Tibial artery (tissue), 4 donors: ENCODE results near the gene OR8H3.
"Not testable (repeated sequence)": the region's sequence is repeated elsewhere in the genome, so short reads cannot be mapped to it uniquely, and the experiment has no call there.

Experiments used
- DNase-seq, 2 donors: peaks; one replicate each; pipeline ENCODE4 v3.0.0-alpha.2; 2019
- H3K27ac ChIP-seq, 2 donors: fragments of 200-600 bp; sonication (generic) in 1 of 2; 1 replicate in 1 of 2; 2 replicates in 1 of 2; pipeline ENCODE4 v1.5.1; 2018 to 2019; ENCODE audit warnings: mild to moderate bottlenecking in 1 of 2
- H3K27me3 ChIP-seq, 2 donors: fragments of 200-600 bp; sonication (generic) in 1 of 2; one replicate each; pipeline versions ENCODE4 v1.5.1 to v1.6.0; 2016 to 2019
- H3K36me3 ChIP-seq, 3 donors: fragments of 200-600 bp; sonication (generic) in 2 of 3; one replicate each; pipeline ENCODE4 v1.5.1; 2016 to 2019; ENCODE audit warnings: mild to moderate bottlenecking in 2 of 3
- H3K4me1 ChIP-seq, 4 donors: fragments of 200-600 bp; sonication (generic) in 2 of 4; 1 replicate in 3 of 4; 2 replicates in 1 of 4; pipeline ENCODE4 v1.5.1; 2016 to 2019
- H3K4me3 ChIP-seq, 2 donors: fragments of 200-600 bp; sonication (generic) in 1 of 2; 1 replicate in 1 of 2; 2 replicates in 1 of 2; pipeline ENCODE4 v1.5.1; 2018 to 2019; ENCODE audit warnings: mild to moderate bottlenecking in 2 of 2
- H3K9me3 ChIP-seq, 3 donors: fragments of 200-600 bp; sonication (generic) in 1 of 3; one replicate each; pipeline ENCODE4 v1.5.1; 2016 to 2019
- intact Hi-C: fragments of 100-400 bp; cut with DNase I; formaldehyde crosslinking; loops from one replicate; pipeline ENCODE4 v1.15.0; 2023; ENCODE audit warnings: low total_unique reads
- TF ChIP-seq, protein P1 (sequence below), 2 experiments: fragments of 200-600 bp in 1 of 2; fragments of 450-650 bp in 1 of 2; IDR thresholded peaks; one replicate each; pipeline ENCODE4 v1.5.1; 2017 to 2019; ENCODE audit warnings: antibody characterized with exemption in 2 of 2, mild to moderate bottlenecking in 1 of 2, moderate library complexity in 1 of 2

The OR8H3 gene, protein sequence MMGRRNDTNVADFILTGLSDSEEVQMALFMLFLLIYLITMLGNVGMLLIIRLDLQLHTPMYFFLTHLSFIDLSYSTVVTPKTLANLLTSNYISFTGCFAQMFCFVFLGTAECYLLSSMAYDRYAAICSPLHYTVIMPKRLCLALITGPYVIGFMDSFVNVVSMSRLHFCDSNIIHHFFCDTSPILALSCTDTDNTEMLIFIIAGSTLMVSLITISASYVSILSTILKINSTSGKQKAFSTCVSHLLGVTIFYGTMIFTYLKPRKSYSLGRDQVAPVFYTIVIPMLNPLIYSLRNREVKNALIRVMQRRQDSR

DNA sequence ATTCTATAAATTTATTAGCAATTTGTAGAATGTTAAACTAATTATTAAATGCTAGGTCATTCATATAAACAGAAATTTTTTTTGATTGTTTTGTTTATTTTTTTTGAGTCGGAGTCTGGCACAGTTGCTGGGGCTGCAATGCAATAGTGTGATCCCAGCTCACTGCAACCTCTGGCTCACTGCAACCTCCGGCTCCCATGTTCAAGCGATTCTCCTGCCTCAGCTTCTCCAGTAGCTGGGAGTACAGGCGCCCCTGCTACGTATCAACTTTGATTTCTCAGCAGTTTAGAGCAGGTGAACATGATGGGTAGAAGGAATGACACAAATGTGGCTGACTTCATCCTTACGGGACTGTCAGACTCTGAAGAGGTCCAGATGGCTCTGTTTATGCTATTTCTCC lies at the start of gene OR8H3:
TSS of gene OR8H3 (plus strand) at position 301 of the 400 bp plus-strand sequence. CDS start at position 301, 0 bp downstream.
- Histone ChIP-seq H3K27me3 (no peaks in the 10 kb centered on the region), H3K4me3 (no peak within 1 kb of the TSS), H3K4me1 (no peaks in the 10 kb centered on the region), H3K27ac (no peak within 1 kb of the TSS), H3K36me3 (no peaks in the 10 kb centered on the region), H3K9me3 (no peaks in the 10 kb centered on the region)
- TF ChIP-seq, protein P1, sequence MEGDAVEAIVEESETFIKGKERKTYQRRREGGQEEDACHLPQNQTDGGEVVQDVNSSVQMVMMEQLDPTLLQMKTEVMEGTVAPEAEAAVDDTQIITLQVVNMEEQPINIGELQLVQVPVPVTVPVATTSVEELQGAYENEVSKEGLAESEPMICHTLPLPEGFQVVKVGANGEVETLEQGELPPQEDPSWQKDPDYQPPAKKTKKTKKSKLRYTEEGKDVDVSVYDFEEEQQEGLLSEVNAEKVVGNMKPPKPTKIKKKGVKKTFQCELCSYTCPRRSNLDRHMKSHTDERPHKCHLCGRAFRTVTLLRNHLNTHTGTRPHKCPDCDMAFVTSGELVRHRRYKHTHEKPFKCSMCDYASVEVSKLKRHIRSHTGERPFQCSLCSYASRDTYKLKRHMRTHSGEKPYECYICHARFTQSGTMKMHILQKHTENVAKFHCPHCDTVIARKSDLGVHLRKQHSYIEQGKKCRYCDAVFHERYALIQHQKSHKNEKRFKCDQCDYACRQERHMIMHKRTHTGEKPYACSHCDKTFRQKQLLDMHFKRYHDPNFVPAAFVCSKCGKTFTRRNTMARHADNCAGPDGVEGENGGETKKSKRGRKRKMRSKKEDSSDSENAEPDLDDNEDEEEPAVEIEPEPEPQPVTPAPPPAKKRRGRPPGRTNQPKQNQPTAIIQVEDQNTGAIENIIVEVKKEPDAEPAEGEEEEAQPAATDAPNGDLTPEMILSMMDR (IDR thresholded peaks at IDR 0.05), result no peak
- no peak for DNase-seq
- intact Hi-C loops, result no loop called here

DNA sequence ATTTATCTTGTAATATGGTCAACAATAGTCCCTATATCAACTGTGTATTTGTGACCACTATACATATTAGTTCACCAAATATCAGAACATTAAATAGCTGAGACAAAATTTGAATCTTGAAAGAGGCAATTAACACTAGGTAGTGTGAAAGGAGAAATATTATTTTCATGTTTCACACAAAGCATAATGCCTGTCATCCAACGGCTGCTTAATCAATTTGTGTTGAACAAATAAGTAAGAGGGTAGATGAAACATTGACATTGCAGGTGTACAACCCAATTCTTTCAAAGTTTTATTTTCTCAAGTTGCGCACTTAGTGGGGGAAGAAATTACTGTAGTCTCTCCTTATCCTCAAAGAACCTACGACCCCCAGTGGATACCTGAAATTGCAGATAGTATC lies 32.5 kb upstream of the OR8H3 start:
- DNase-seq, result no peak
- H3K27me3 ChIP-seq, result no peaks in the 10 kb centered on the region
- H3K9me3 ChIP-seq, result no peaks in the 10 kb centered on the region
- no peaks in the 10 kb centered on the region for H3K4me1 ChIP-seq
- TF ChIP-seq, protein P1 (IDR thresholded peaks at IDR 0.05), result no peak
- H3K36me3 ChIP-seq, result no peaks in the 10 kb centered on the region
- intact Hi-C loops, result no loop called here
- H3K4me3 ChIP-seq, result no peak overlapping the region
- no peak overlapping the region for H3K27ac ChIP-seq

DNA sequence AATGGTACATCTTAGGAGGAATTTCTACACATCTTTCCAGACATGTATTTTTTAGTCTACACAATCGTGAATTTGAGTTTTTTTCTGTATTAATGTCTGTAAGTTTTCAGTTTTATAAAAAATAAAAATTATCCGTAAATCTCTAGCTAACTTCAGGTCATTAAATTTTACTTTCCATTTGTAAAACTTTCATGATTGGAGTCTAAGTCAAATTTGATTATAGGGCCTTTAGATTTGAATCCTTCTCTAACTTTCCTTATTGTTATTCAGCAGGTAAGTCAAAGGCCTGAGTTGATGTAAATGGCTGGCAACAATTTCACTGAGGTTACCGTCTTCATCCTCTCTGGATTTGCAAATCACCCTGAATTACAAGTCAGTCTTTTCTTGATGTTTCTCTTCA lies 29.2 kb upstream of the OR8H3 start, which contains the start of gene OR8I2:
TSS of gene OR8I2 (plus strand) at position 301 of the 400 bp plus-strand sequence. CDS start at position 301, 0 bp downstream.
- DNase-seq, result no peak
- intact Hi-C loops, result no loop called here
- Histone ChIP-seq H3K27me3 (no peaks in the 10 kb centered on the region), H3K27ac (no peak within 1 kb of the TSS), H3K9me3 (no peaks in the 10 kb centered on the region), H3K4me1 (no peaks in the 10 kb centered on the region), H3K4me3 (no peak within 1 kb of the TSS), H3K36me3 (no peaks in the 10 kb centered on the region)
- TF ChIP-seq, protein P1 (IDR thresholded peaks at IDR 0.05), result no peak

DNA sequence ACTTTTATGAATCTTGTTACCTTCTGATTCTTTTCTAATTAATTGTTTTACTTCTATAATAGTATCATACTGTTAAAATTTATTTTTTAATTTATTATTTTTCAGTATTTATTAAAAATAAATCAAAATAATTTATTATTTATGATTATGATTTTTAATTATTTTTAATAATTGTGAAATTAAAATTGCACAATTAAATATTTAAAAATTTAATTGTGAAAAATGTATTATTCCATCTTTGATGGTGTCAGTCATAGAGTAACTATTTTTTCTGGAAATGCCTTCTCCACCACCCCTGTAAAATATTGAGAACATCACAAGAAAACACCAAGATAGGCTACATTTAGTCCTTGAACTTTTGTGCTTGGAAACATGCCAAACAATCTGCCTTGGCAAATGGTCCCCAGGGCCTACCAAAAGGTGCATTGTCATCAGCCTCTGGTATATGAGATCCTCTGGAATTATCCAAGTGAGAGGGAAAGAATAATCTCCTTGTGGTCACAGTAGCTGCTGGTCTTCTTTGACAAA lies 18.9 kb upstream of the OR8H3 start, which contains the start of gene OR8H2:
TSS of gene OR8H2 (plus strand) at position 478 of the 528 bp plus-strand sequence. CDS start 1,356 bp downstream, outside the sequence.
- Histone ChIP-seq H3K27ac (no peak within 1 kb of the TSS), H3K27me3 (no peaks in the 10 kb centered on the region), H3K4me3 (no peak within 1 kb of the TSS), H3K4me1 (no peaks in the 10 kb centered on the region), H3K9me3 (no peaks in the 10 kb centered on the region), H3K36me3 (no peaks in the 10 kb centered on the region)
- DNase-seq, result no peak
- TF ChIP-seq, protein P1 (IDR thresholded peaks at IDR 0.05), result no peak
- intact Hi-C loops, result no loop called here

DNA sequence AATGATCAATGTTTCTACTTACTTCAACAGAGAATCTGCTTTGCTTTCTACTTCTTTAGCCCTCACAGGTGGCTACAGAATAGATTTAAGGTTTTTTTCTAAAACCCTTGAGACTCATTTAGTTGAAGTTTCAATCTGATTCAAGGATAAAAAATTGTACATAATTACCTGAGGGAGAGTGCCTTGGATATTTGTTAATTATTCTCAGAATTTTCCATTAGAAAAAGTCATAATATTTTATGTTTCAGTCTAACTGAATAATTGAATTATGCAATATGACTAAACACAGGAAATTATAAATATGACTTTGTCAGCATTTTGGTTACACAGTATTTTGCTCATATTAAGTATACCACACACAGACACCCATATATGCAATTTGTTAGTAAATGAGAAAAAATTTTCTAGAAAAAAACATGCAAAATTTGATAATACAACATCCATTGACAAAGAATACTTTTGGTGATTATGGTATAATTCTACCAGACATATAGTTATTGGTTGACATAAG lies 18.0 kb downstream of the OR8H3 start, which contains the start of gene OR8J3:
TSS of gene OR8J3 (minus strand) at position 51 of the 511 bp plus-strand sequence. CDS start 2,483 bp downstream, outside the sequence.
- H3K27ac ChIP-seq, result no peak within 1 kb of the TSS
- H3K9me3 ChIP-seq, result no peaks in the 10 kb centered on the region
- TF ChIP-seq, protein P1 (IDR thresholded peaks at IDR 0.05), result no peak
- no peaks in the 10 kb centered on the region for H3K27me3 ChIP-seq
- DNase-seq, result no peak
- intact Hi-C loops, result no loop called here
- H3K36me3 ChIP-seq, result no peaks in the 10 kb centered on the region
- no peaks in the 10 kb centered on the region for H3K4me1 ChIP-seq
- no peak within 1 kb of the TSS for H3K4me3 ChIP-seq

DNA sequence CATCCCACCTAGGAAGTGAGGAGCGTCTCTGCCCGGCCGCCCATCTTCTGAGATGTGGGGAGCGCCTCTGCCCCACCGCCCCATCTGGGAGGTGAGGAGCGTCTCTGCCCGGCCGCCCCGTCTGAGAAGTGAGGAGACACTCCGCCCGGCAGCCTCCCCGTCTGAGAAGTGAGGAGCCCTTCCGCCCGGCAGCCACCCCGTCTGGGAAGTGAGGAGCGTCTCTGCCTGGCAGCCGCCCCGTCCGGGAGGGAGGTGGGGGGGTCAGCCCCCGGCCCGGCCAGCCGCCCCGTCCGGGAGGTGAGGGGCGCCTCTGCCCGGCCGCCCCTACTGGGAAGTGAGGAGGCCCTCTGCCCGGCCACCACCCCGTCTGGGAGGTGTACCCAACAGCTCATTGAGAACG lies 21.5 kb downstream of the OR8H3 start:
- H3K36me3 ChIP-seq, DNase-seq, H3K4me3 ChIP-seq, H3K27me3 ChIP-seq, H3K9me3 ChIP-seq, H3K27ac ChIP-seq, intact Hi-C loops, H3K4me1 ChIP-seq: not testable (repeated sequence)
